GM11168 (cell line): Measurements from ENCODE around the gene KRTCAP2.

ENCODE experiments used
- in situ Hi-C: fragments of 300-500 bp; cut with MboI; formaldehyde crosslinking; loops from one replicate; pipeline ENCODE4 v1.12.0; 2022; ENCODE audit warnings: low sequenced_read_pairs; ENCODE audit not compliant: unreplicated experiment

Gene KRTCAP2

GRCh38 chr1:155123801-155124200 lies 49.3 kb downstream of the KRTCAP2 start:
- in situ Hi-C loops: no loop called here

- in situ Hi-C loops: no loop called here
These were observed 50.8 kb downstream of the KRTCAP2 start for GRCh38 chr1:155122308-155122707.

GRCh38 chr1:155121249-155121648 lies 51.9 kb downstream of the KRTCAP2 start:
- in situ Hi-C loops: no loop called here

- in situ Hi-C loops: no loop called here
These were observed 52.9 kb downstream of the KRTCAP2 start for GRCh38 chr1:155120253-155120652.
